Right atrium auricular region (tissue), 2 donors: Measurements from ENCODE around the gene IRAG1. TPM values are rescaled to one million over a fixed set of nuclear protein-coding genes. Genes with fewer than 3 reads are reported as not detected.

ENCODE experiments used
- DNase-seq: peaks from one replicate; pipeline ENCODE4 v3.0.0-alpha.2; 2019; ENCODE audit warnings: low spot score
- H3K27ac ChIP-seq, 2 donors: fragments of 200-600 bp; sonication (generic); 1 replicate in 1 of 2; 2 replicates in 1 of 2; pipeline ENCODE4 v1.5.1; 2016 to 2019
- H3K27me3 ChIP-seq, 2 donors: fragments of 200-600 bp; sonication (generic); one replicate each; pipeline versions ENCODE4 v1.5.1 to v1.6.0; 2017 to 2019
- H3K36me3 ChIP-seq: fragments of 200-600 bp; sonication (generic); one replicate; pipeline ENCODE4 v1.5.1; 2016
- H3K4me1 ChIP-seq, 2 donors: fragments of 200-600 bp; sonication (generic); one replicate each; pipeline versions ENCODE4 v1.5.1 to v1.6.0; 2017 to 2019
- H3K4me3 ChIP-seq, 2 donors: fragments of 200-600 bp; sonication (generic); 1 replicate in 1 of 2; 2 replicates in 1 of 2; pipeline ENCODE4 v1.5.1; 2017 to 2019; ENCODE audit warnings: mild to moderate bottlenecking in 1 of 2, moderate library complexity in 1 of 2
- H3K9me3 ChIP-seq, 2 donors: fragments of 200-600 bp; sonication (generic); one replicate each; pipeline ENCODE4 v1.5.1; 2019
- CTCF ChIP-seq, 2 donors: fragments of 200-600 bp; sonication (generic); IDR thresholded peaks; one replicate each; pipeline ENCODE4 v1.5.1; 2019; ENCODE audit warnings: antibody characterized with exemption in 2 of 2
- total RNA-seq, 2 donors: library from RNA; depleted of rRNA; stranded (reverse); fragments of >200 nt; gene quantifications; one replicate each; pipeline ENCODE4 v1.1.0, GENCODE V29; 2016

IRAG1 gene
- total RNA-seq, 2 donors from 2014 or later, result 4.6 to 10.9 TPM

- Histone ChIP-seq H3K4me1 (peaks cover 2 to 38% of the 10 kb centered on the region in 2 donors), H3K9me3 (no peaks in the 10 kb centered on the region), H3K36me3 (no peaks in the 10 kb centered on the region), H3K4me3 (no peak overlapping the region), H3K27ac (peak overlapping the region in 1 of 2 donors; percentile 36), H3K27me3 (no peaks in the 10 kb centered on the region)
- no peak for DNase-seq
- no peak for TF ChIP-seq CTCF (IDR thresholded peaks at IDR 0.05)
Observed at GRCh38 chr11:10663990-10664389, 29.6 kb downstream of the IRAG1 start.

- Histone ChIP-seq H3K4me3 (no peak overlapping the region), H3K4me1 (peaks cover 2 to 41% of the 10 kb centered on the region in 2 donors), H3K36me3 (no peaks in the 10 kb centered on the region), H3K27me3 (no peaks in the 10 kb centered on the region), H3K9me3 (no peaks in the 10 kb centered on the region), H3K27ac (peak overlapping the region in 1 of 2 donors; percentile 36)
- no peak for TF ChIP-seq CTCF (IDR thresholded peaks at IDR 0.05)
- no peak for DNase-seq
Observed at GRCh38 chr11:10663365-10663764, 30.2 kb downstream of the IRAG1 start.

GRCh38 chr11:10660323-10660722 lies 33.2 kb downstream of the IRAG1 start:
- no peak for DNase-seq
- no peaks in the 10 kb centered on the region for H3K9me3 ChIP-seq
- peak overlapping the region; percentile 14 to 62 for H3K27ac ChIP-seq
- no peak overlapping the region for H3K4me3 ChIP-seq
- H3K27me3 ChIP-seq, result no peaks in the 10 kb centered on the region
- peaks cover 2 to 60% of the 10 kb centered on the region in 2 donors for H3K4me1 ChIP-seq
- TF ChIP-seq CTCF (IDR thresholded peaks at IDR 0.05), result no peak
- no peaks in the 10 kb centered on the region for H3K36me3 ChIP-seq

GRCh38 chr11:10659339-10660216 lies 34.0 kb downstream of the IRAG1 start:
- H3K4me1 ChIP-seq, result peaks cover 2 to 65% of the 10 kb centered on the region in 2 donors
- no peak for DNase-seq
- TF ChIP-seq CTCF (IDR thresholded peaks at IDR 0.05), result no peak
- H3K36me3 ChIP-seq, result no peaks in the 10 kb centered on the region
- no peaks in the 10 kb centered on the region for H3K27me3 ChIP-seq
- peak overlapping the region; percentile 37 to 62 for H3K27ac ChIP-seq
- no peaks in the 10 kb centered on the region for H3K9me3 ChIP-seq
- H3K4me3 ChIP-seq, result no peak overlapping the region

GRCh38 chr11:10658621-10659338 lies 34.8 kb downstream of the IRAG1 start:
- no peak for TF ChIP-seq CTCF (IDR thresholded peaks at IDR 0.05)
- Histone ChIP-seq H3K36me3 (no peaks in the 10 kb centered on the region), H3K9me3 (no peaks in the 10 kb centered on the region), H3K27ac (peak overlapping the region; percentile 37 to 62), H3K4me1 (peaks cover 2 to 66% of the 10 kb centered on the region in 2 donors), H3K4me3 (no peak overlapping the region), H3K27me3 (no peaks in the 10 kb centered on the region)
- no peak for DNase-seq
